ENCODE data around the gene KRTAP5-6. TPM values are rescaled to one million over a fixed set of nuclear protein-coding genes. Genes with fewer than 3 reads are reported as not detected.

The KRTAP5-6 gene
- not detected in 2 replicates for total RNA-seq

- intact Hi-C loops (cut with micrococcal nuclease): loop anchor here (10.0 kb wide), 1 partner anchor 58 kb away; the partner anchor contains the start of gene IFITM10
Observed at GRCh38 chr11:1696608-1697570, at the start of gene KRTAP5-6. Gene KRTAP5-6 (plus strand): TSS chr11:1697195. CDS start chr11:1697246, 51 bp downstream.

- intact Hi-C loops (cut with micrococcal nuclease): no loop called here
Observed at GRCh38 chr11:1647901-1648652, 48.9 kb upstream of the KRTAP5-6 start.

- intact Hi-C loops (cut with micrococcal nuclease): no loop called here
Observed at GRCh38 chr11:1648653-1649420, 48.2 kb upstream of the KRTAP5-6 start.

GRCh38 chr11:1650034-1650917 lies 46.7 kb upstream of the KRTAP5-6 start:
- intact Hi-C loops (cut with micrococcal nuclease): no loop called here

- intact Hi-C loops (cut with micrococcal nuclease): no loop called here
Observed at GRCh38 chr11:1650918-1651262, 46.1 kb upstream of the KRTAP5-6 start.

GRCh38 chr11:1651411-1651980 lies 45.5 kb upstream of the KRTAP5-6 start:
- intact Hi-C loops (cut with micrococcal nuclease): no loop called here

- intact Hi-C loops (cut with micrococcal nuclease): loop anchor here (1.0 to 2.0 kb wide), 2 partner anchors 41 to 181 kb away; no protein-coding TSS in a partner anchor
Observed at GRCh38 chr11:1652026-1652425, 45.0 kb upstream of the KRTAP5-6 start.

- intact Hi-C loops (cut with micrococcal nuclease): loop anchor here (1.0 to 2.0 kb wide), 2 partner anchors 41 to 180 kb away; no protein-coding TSS in a partner anchor
Observed at GRCh38 chr11:1652442-1652770, 44.6 kb upstream of the KRTAP5-6 start.

- intact Hi-C loops (cut with micrococcal nuclease): loop anchor here (1.0 to 2.0 kb wide), 2 partner anchors 40 to 180 kb away; no protein-coding TSS in a partner anchor
Observed at GRCh38 chr11:1652771-1653540, 44.0 kb upstream of the KRTAP5-6 start.

- intact Hi-C loops (cut with micrococcal nuclease): loop anchor here (2.0 kb wide), 1 partner anchor 179 kb away; no protein-coding TSS in a partner anchor
Observed at GRCh38 chr11:1653541-1654387, 43.2 kb upstream of the KRTAP5-6 start.

- intact Hi-C loops (cut with micrococcal nuclease): no loop called here
Observed at GRCh38 chr11:1654388-1655167, 42.4 kb upstream of the KRTAP5-6 start.

GRCh38 chr11:1655168-1656060 lies 41.6 kb upstream of the KRTAP5-6 start:
- intact Hi-C loops (cut with micrococcal nuclease): no loop called here

- intact Hi-C loops (cut with micrococcal nuclease): no loop called here
Observed at GRCh38 chr11:1656061-1656441, 40.9 kb upstream of the KRTAP5-6 start.

- intact Hi-C loops (cut with micrococcal nuclease): no loop called here
Observed at GRCh38 chr11:1656670-1657069, 40.3 kb upstream of the KRTAP5-6 start.

- intact Hi-C loops (cut with micrococcal nuclease): no loop called here
Observed at GRCh38 chr11:1659506-1659905, 37.5 kb upstream of the KRTAP5-6 start.

- intact Hi-C loops (cut with micrococcal nuclease): no loop called here
Observed at GRCh38 chr11:1660111-1660867, 36.7 kb upstream of the KRTAP5-6 start.
